ENCODE results near the gene ATXN2.

DNA sequence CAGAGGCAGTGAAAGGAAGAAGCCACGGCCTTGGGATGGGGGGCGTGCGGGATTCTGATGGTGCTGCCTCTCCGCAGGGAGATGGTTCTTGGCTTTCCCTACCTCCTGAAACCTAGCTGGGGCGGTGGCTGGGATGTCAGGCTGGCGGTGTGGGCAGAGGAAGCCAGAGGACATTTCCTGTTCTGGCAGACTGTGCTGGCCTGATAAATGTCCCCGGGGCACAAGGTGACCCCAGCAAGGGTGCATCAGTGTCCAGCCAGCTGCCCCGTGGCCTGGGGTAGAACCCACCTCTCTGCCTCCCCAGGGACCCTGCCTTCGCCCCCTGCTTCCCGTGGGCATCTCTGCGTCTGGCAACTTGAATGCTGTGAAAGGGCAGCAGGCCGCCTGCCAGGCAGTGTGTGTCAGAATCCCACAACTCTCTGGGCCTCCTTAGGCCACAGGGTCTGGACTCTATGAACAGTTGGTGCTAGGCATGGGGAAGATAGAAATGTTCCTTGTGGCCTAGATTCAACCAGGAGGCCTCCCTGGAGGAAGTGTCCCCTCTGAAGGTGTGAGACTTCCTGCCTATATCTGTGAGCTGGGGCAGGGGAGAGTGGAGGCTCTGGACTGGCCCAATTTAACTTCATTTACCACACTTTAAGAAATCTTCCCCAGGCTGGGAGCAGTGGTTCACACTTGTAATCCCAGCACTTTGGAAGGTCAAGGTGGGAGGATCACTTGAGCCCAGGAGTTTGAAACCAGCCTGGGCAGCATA lies 188.5 kb downstream of the ATXN2 start:
- TF ChIP-seq GATA3 (IDR thresholded peaks at IDR 0.05; ENCODE audit: low read depth, low read length) (no peak), GATA2 (IDR thresholded peaks at IDR 0.05; ENCODE audit: low read depth, low read length) (no peak)
